Brain microvascular endothelial cell (primary cell): ENCODE results near the gene PAQR7.

ENCODE experiments used
- DNase-seq: peaks from one replicate; pipeline ENCODE4 v3.0.0-alpha.2; 2020
- H3K27ac ChIP-seq: fragments of 250-450 bp; sonication (Bioruptor Pico); 2 replicates; pipeline ENCODE4 v1.5.1; 2020; ENCODE audit warnings: mild to moderate bottlenecking, moderate library complexity
- H3K27me3 ChIP-seq: fragments of 250-450 bp; sonication (Bioruptor Pico); replicated peaks from 2 replicates; pipeline ENCODE4 v1.5.1; 2020; ENCODE audit warnings: mild to moderate bottlenecking
- H3K36me3 ChIP-seq: fragments of 250-450 bp; sonication (Bioruptor Pico); replicated peaks from 2 replicates; pipeline ENCODE4 v1.5.1; 2020; ENCODE audit warnings: mild to moderate bottlenecking
- H3K4me3 ChIP-seq: 2 replicates; pipeline ENCODE4 v1.5.1; 2011; ENCODE audit warnings: low read depth, mild to moderate bottlenecking, control low read depth, low read length, moderate library complexity
- in situ Hi-C: cut with HindIII; loops from 2 replicates; pipeline ENCODE4 v1.10.0; 2017; ENCODE audit warnings: low sequenced_read_pairs, low pct_ligation_motif_present
- TF ChIP-seq, protein P1 (sequence below): IDR thresholded peaks from 2 replicates; pipeline ENCODE4 v1.5.1; 2011; ENCODE audit warnings: low read depth, mild to moderate bottlenecking, moderate library complexity, low read length, control low read depth, inconsistent platforms; ENCODE audit errors: missing control alignments

Gene PAQR7

DNA sequence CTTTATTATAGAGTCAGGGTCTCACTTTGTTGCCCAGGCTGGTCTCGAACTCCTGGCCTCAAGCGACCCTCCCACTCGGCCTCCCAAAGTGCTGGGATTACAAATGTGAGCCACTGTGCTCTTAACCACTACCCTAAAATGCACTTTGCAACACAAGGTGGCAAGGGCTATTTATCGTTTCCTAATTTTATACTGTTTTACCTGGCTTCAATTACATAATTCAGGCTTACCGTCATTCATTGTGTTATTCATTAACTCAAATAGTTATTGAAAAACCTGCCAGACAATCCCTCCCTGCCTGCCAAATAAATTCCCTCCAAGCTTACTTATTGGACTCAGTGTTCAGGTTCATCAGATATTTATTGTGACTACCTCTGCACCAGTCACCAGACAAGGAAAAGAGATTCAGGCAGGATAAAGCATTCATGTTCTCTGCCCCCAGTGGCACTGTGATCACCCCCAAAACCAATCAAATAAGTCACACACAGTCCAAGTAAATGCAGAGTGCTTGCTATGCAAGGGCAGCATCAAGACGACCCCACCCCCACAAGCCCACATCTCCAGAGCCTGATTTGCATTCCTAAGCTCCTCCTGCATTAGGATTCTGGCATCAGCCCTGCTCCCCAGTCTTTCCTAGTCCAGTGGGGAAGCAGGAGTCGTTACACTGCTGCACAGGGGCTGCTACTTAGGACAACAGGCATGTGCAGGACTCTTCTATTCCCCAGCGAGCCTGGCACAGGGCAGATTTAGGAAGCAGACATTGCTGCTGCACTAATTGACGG lies 8.1 kb downstream of the PAQR7 start:
- no peak overlapping the region for H3K4me3 ChIP-seq
- in situ Hi-C loops = no loop called here
- DNase-seq = no peak
- TF ChIP-seq, protein P1, sequence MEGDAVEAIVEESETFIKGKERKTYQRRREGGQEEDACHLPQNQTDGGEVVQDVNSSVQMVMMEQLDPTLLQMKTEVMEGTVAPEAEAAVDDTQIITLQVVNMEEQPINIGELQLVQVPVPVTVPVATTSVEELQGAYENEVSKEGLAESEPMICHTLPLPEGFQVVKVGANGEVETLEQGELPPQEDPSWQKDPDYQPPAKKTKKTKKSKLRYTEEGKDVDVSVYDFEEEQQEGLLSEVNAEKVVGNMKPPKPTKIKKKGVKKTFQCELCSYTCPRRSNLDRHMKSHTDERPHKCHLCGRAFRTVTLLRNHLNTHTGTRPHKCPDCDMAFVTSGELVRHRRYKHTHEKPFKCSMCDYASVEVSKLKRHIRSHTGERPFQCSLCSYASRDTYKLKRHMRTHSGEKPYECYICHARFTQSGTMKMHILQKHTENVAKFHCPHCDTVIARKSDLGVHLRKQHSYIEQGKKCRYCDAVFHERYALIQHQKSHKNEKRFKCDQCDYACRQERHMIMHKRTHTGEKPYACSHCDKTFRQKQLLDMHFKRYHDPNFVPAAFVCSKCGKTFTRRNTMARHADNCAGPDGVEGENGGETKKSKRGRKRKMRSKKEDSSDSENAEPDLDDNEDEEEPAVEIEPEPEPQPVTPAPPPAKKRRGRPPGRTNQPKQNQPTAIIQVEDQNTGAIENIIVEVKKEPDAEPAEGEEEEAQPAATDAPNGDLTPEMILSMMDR = no peak
- H3K36me3 ChIP-seq = peaks cover 12% of the 10 kb centered on the region
- no peaks in the 10 kb centered on the region for H3K27me3 ChIP-seq
- H3K27ac ChIP-seq = no peak overlapping the region

DNA sequence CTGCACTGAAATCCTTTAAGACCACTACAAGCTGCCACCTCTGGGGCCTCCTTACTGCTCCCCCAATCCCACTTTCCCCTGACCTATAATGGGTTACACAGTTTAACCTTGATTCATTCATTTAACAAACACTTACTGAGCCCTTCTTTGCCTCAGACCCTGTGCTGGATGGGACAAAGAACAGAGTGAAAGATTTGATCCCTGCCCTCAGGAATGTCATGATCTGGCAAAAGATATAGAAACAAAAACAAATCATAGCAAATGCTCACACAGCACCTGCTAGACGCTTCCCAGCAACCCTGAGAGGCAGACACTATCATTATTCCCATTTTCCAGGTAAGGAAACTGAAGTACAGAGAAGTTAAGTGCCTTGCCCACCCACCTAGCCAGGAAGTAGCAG lies 9.2 kb downstream of the PAQR7 start:
- no peak for DNase-seq
- TF ChIP-seq, protein P1 = no peak
- Histone ChIP-seq H3K36me3 (peaks cover 12% of the 10 kb centered on the region), H3K27ac (no peak overlapping the region), H3K4me3 (no peak overlapping the region), H3K27me3 (no peaks in the 10 kb centered on the region)
- in situ Hi-C loops = no loop called here

DNA sequence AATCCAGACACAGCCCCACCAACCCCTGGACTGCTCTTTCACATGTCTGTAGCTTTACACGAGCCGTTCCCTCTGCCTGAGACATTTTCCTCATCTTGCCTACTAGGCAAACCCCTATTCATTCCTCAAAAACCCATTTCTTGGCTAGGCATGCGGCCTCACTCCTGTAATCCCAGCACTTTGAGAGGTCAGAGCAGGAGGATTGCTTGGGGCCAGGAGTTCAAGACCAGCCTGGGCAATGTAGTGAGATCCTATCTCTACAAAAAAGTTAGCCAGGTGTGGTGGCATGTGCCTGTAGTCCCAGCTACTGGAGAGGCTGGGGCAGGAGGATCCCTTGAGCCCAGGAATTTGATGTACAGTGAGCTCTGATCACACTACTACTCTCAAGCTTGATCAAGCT lies 11.1 kb downstream of the PAQR7 start:
- TF ChIP-seq, protein P1 = no peak
- DNase-seq = no peak
- in situ Hi-C loops = no loop called here
- H3K27ac ChIP-seq = no peak overlapping the region
- no peak overlapping the region for H3K4me3 ChIP-seq
- H3K36me3 ChIP-seq = peaks cover 4% of the 10 kb centered on the region
- H3K27me3 ChIP-seq = no peaks in the 10 kb centered on the region

DNA sequence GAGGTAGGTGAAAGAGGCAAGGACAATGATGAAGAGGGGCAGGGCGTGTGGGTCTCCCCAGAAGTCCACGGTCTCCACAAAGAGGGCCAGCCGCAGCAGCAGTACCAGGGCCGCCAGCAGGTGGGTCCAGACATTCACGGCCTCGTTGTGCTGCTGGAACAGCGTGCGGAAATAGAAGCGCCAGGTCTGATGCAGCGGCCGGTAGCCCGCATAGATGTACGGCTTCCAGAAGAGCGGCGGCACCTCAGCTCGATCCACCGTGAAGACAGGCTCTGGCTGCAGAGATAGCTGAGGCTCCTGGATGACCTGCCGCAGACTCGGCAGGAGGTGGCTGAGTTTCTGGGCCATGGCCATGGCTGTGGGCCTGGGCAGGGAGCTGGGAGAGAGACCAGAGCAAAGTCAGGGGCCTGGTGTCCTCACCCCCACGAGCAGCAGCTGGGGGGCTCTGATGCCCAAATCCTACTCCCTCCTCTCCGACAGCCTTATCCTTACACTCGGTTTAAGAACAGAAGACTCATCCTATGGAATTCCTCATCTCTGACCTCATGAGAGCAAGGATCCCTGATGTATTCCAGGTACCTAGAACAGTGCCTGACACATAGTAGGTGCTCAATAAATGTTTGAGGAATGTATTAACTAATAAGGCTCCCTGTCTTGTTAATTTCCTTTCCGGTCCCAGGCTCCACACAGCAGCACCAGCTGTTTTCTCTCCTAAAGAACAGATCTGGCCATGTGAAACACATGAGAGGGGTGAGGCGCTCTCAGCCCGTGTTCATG lies 11.8 kb downstream of the PAQR7 start:
- Histone ChIP-seq H3K27me3 (no peaks in the 10 kb centered on the region), H3K27ac (no peak overlapping the region), H3K36me3 (peaks cover 4% of the 10 kb centered on the region), H3K4me3 (no peak overlapping the region)
- DNase-seq = no peak
- in situ Hi-C loops = no loop called here
- TF ChIP-seq, protein P1 = no peak

DNA sequence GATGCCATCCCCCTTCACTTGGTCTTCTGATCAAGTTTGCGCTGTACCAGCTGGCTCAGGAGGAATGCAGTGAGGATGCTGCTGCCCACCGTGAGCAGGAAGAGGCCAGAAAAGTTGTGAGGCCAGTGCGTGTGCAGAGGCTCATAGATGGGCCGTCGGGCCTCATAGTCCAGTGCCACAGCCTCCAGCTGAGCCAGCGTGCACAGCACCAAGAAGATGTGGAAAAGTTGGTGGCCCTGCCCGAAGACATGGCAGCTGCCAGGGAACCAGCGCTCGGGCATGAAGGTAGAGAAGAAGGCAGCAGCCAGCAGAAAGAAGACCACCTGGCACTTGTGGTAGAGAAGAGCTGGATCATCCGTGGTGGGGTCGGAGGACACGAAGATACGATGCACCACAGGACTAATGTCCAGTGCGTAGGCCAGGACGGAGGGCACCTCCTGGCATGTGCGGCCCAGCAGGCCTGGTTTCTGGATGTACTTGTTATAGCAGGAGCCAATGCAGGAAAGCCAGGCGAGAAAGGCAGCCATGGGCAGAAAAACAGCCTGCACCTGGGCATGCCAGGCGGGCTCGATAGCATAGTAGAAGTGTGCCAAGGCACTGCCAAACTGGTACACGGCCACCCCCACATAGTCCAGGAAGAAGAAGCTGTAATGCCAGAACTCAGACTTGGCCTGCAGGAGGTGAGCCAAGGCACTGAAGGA lies 12.6 kb downstream of the PAQR7 start:
- H3K36me3 ChIP-seq = peaks cover 4% of the 10 kb centered on the region
- TF ChIP-seq, protein P1 = no peak
- H3K27ac ChIP-seq = no peak overlapping the region
- no peak for DNase-seq
- H3K27me3 ChIP-seq = no peaks in the 10 kb centered on the region
- in situ Hi-C loops = no loop called here
- H3K4me3 ChIP-seq = no peak overlapping the region
